ENCODE data around the gene DNAH3. TPM values are rescaled to one million over a fixed set of nuclear protein-coding genes. Genes with fewer than 3 reads are reported as not detected.

The DNAH3 gene
- total and polyA plus RNA-seq, 2 of the 13 experiments (the other 11 are each of a cell fraction or from before 2014, with no cell fraction given) = 0.07 to 0.08 TPM

- no peak for TF ChIP-seq ZNF407 (CRISPR knock-in tag; IDR thresholded peaks at IDR 0.05; ENCODE audit: not compliant biosample characterization)
- no peak for TF ChIP-seq KDM6A (CRISPR knock-in tag; IDR thresholded peaks at IDR 0.05; ENCODE audit: low read depth)
- no peak for TF ChIP-seq RBM39 (IDR thresholded peaks at IDR 0.05; ENCODE audit: low read depth, low read length, poor library complexity, severe bottlenecking)
- no peak for TF ChIP-seq MYPOP (CRISPR knock-in tag; IDR thresholded peaks at IDR 0.05)
- no peak for TF ChIP-seq EZH2 (conservative IDR thresholded peaks at IDR 0.05; ENCODE audit: low read depth, low read length)
- TF ChIP-seq MED1 (CRISPR knock-in tag; IDR thresholded peaks at IDR 0.05) = no peak
- no peak for TF ChIP-seq MZF1 (CRISPR knock-in tag; IDR thresholded peaks at IDR 0.05; ENCODE audit: borderline replicate concordance)
- TF ChIP-seq AHR (CRISPR knock-in tag; IDR thresholded peaks at IDR 0.05) = no peak
- TF ChIP-seq SRF (IDR thresholded peaks at IDR 0.05; ENCODE audit: low read depth, low read length) = peak; percentile 90
- no peak for TF ChIP-seq MXD4 (CRISPR knock-in tag; IDR thresholded peaks at IDR 0.05)
- 0 out of 2 replicates have a peak, but pooled peaks have one; percentile 16 for TF ChIP-seq RCOR2 (CRISPR knock-in tag; IDR thresholded peaks at IDR 0.05)
- no peak for TF ChIP-seq TAF1 (CRISPR knock-in tag; IDR thresholded peaks at IDR 0.05)
- TF ChIP-seq ZNF276 (CRISPR knock-in tag; IDR thresholded peaks at IDR 0.05; ENCODE audit: low read depth) = no peak
- no peak for TF ChIP-seq ZNF660 (CRISPR knock-in tag; IDR thresholded peaks at IDR 0.05; ENCODE audit: borderline replicate concordance, low read depth)
- TF ChIP-seq ZNF691 (CRISPR knock-in tag; IDR thresholded peaks at IDR 0.05; ENCODE audit: borderline replicate concordance, low read depth) = no peak
- TF ChIP-seq ZNF337 (CRISPR knock-in tag; IDR thresholded peaks at IDR 0.05; ENCODE audit: borderline replicate concordance, low read depth) = no peak
- peak; percentile 32; the same call in 1 of the 2 replicates for TF ChIP-seq ZNF331 (CRISPR knock-in tag; IDR thresholded peaks at IDR 0.05)
- TF ChIP-seq ZSCAN9 (CRISPR knock-in tag; IDR thresholded peaks at IDR 0.05; ENCODE audit: borderline replicate concordance) = no peak
Observed at GRCh38 chr16:21156767-21157467, 6.3 kb upstream of the DNAH3 start (continued).

Measured in HepG2 (cell line).